ENCODE results near the gene MYNN. TPM values are rescaled to one million over a fixed set of nuclear protein-coding genes. Genes with fewer than 3 reads are reported as not detected.

MYNN gene
- total RNA-seq, 3 donors from 2014 or later, result 11.6 to 17.4 (median 13.7) TPM

DNA sequence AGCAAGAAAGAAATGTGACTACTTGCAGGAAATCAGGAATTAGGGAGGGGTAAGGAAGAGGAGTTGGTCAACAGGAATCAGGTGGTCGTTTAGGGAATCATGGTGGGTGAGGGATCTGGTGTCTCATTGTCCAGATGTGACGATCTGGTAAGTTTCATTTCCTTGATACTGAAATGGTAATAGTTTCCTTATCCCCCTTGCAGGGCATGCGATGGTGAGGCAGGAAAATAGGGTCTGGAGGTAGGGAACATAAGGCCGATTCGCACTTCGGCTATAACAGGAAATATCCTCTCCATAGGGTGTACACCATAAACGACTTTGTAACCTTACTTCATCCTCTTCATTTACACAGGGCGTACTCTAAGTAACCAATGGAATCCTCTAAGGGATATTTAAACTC lies 40.1 kb downstream of the MYNN start:
- TF ChIP-seq, protein P1, sequence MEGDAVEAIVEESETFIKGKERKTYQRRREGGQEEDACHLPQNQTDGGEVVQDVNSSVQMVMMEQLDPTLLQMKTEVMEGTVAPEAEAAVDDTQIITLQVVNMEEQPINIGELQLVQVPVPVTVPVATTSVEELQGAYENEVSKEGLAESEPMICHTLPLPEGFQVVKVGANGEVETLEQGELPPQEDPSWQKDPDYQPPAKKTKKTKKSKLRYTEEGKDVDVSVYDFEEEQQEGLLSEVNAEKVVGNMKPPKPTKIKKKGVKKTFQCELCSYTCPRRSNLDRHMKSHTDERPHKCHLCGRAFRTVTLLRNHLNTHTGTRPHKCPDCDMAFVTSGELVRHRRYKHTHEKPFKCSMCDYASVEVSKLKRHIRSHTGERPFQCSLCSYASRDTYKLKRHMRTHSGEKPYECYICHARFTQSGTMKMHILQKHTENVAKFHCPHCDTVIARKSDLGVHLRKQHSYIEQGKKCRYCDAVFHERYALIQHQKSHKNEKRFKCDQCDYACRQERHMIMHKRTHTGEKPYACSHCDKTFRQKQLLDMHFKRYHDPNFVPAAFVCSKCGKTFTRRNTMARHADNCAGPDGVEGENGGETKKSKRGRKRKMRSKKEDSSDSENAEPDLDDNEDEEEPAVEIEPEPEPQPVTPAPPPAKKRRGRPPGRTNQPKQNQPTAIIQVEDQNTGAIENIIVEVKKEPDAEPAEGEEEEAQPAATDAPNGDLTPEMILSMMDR (IDR thresholded peaks at IDR 0.05), result no peak
- intact Hi-C loops (cut with DNase I, micrococcal nuclease), result no loop called here
- Histone ChIP-seq H3K4me3 (no peak overlapping the region), H3K36me3 (ENCODE audit: low read depth) (no peaks in the 10 kb centered on the region), H3K4me1 (ENCODE audit: low read depth) (peaks cover 10% of the 10 kb centered on the region), H3K9me3 (no peaks in the 10 kb centered on the region)
- no peak for DNase-seq
- no peak for ATAC-seq

DNA sequence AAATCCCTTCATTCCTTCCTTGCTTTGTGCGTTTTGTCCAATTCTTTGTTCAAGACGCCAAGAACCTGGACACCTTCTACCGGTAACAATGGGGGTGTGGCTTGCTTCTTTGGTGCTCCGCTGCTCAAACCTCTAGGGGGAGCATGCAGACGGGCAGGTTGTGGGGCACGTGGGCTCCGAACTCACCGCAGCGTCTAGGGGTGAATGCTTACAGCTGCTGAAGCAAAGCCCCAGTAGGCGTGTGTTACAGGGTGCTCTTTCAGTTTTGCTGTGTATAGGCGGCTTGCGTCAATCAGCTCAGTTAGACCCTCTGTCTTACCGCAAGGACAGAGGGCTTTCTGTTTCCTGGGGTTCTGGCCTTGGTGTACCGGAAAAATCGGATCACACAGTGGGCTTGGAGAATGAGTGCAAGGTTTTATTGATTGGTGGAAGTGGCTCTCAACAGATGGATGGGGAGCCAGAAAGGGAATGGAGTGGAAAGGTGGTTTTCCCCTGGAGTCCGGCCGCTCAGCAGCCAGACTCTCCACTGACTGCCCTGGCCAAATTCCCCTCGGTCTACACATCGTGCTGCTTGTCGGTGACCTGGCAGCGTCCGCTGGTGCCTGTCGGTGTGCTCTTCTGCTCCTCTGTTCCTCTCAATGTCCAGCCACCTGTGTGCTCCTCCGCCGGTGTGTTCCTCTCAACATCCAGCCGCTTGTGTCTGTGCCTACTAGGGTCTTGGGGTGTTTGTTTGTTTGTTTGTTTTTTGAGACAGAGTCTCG lies 40.7 kb downstream of the MYNN start:
- Histone ChIP-seq H3K4me1 (ENCODE audit: low read depth) (peaks cover 10% of the 10 kb centered on the region), H3K9me3 (no peaks in the 10 kb centered on the region), H3K4me3 (no peak overlapping the region), H3K36me3 (ENCODE audit: low read depth) (no peaks in the 10 kb centered on the region)
- intact Hi-C loops (cut with DNase I, micrococcal nuclease), result no loop called here
- TF ChIP-seq, protein P1 (IDR thresholded peaks at IDR 0.05), result peak; percentile 36
- ATAC-seq, result peak; percentile 72
- DNase-seq, result peak; percentile 65 to 77 (median 67)

DNA sequence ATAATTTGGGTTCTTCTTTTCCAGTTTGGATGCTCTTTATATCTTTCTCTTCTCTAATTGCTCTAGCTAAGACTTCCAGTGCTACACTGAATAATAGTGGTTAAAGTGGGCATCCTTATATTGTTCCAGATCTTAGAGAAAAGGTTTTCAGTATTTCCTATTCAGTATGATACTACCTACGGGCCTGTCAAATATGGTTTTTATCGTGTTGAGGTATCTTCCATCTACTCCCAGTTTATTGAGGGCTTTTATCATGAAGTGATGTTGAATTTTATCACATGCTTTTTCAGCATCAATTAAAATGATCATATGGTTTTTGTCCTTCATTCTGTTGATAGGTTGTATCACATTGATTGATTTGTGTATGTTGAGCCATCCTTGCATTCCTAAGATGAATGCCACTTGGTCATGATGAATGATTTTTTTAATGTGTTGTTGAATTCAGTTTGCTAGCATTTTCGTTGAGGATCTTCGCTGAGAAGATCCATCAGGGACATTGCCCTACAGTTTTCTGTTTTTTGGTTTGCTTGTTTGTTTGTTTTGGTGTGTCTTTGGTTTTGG lies 42.5 kb downstream of the MYNN start:
- TF ChIP-seq, protein P1 (IDR thresholded peaks at IDR 0.05), result no peak
- intact Hi-C loops (cut with DNase I, micrococcal nuclease), result no loop called here
- ATAC-seq (no peak), DNase-seq (no peak)
- Histone ChIP-seq H3K9me3 (no peaks in the 10 kb centered on the region), H3K4me3 (no peak overlapping the region), H3K36me3 (ENCODE audit: low read depth) (no peaks in the 10 kb centered on the region), H3K4me1 (ENCODE audit: low read depth) (peaks cover 10% of the 10 kb centered on the region)

- intact Hi-C loops (cut with DNase I, micrococcal nuclease), result no loop called here
- no peaks in the 10 kb centered on the region for H3K9me3 ChIP-seq
- no peak overlapping the region for H3K4me3 ChIP-seq
- peaks cover 5% of the 10 kb centered on the region for H3K4me1 ChIP-seq (ENCODE audit: low read depth)
- no peaks in the 10 kb centered on the region for H3K36me3 ChIP-seq (ENCODE audit: low read depth)
- ATAC-seq (no peak), DNase-seq (no peak)
- TF ChIP-seq, protein P1 (IDR thresholded peaks at IDR 0.05), result no peak
These were observed 45.1 kb downstream of the MYNN start for GRCh38 chr3:169818316-169818715.

DNA sequence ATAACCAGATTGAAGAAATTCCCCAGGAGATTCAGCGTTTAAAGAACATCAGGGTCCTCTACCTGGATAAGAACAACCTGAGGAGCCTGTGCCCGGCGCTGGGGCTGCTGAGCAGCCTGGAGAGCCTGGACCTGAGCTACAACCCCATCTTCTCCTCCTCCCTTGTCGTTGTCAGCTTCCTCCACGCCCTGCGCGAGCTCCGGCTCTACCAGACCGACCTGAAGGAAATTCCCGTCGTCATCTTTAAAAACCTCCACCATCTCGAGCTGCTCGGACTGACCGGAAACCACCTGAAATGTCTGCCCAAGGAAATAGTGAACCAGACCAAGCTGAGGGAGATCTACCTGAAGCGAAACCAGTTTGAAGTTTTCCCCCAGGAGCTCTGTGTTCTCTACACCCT lies 48.9 kb downstream of the MYNN start:
- ATAC-seq, result no peak
- intact Hi-C loops (cut with DNase I, micrococcal nuclease), result no loop called here
- TF ChIP-seq, protein P1 (IDR thresholded peaks at IDR 0.05), result no peak

More for the DNA sequence above, 48.9 kb downstream of the MYNN start:
- H3K36me3 ChIP-seq (ENCODE audit: low read depth), result no peaks in the 10 kb centered on the region
- peak in 1 of 3 donors; percentile 33 for DNase-seq
- H3K4me3 ChIP-seq, result no peak overlapping the region
- no peaks in the 10 kb centered on the region for H3K9me3 ChIP-seq
- H3K4me1 ChIP-seq (ENCODE audit: low read depth), result no peaks in the 10 kb centered on the region
